Measurements from ENCODE around the gene RAD51AP2.

GRCh38 chr2:17519486-17519885 lies 1.2 kb upstream of the RAD51AP2 start:
- TF ChIP-seq POLR2A (IDR thresholded peaks at IDR 0.05; ENCODE audit: low read length) (no peak), GATA1 (IDR thresholded peaks at IDR 0.05; ENCODE audit: low read depth, low read length) (no peak)

Data from erythroblast (primary cell).